ENCODE data around the gene NFS1. TPM values are rescaled to one million over a fixed set of nuclear protein-coding genes. Genes with fewer than 3 reads are reported as not detected.
"Not testable (repeated sequence)": the region's sequence is repeated elsewhere in the genome, so short reads cannot be mapped to it uniquely, and the experiment has no call there.

Gene NFS1
- polyA plus RNA-seq (38.9 to 42.4 TPM (median 39.6 TPM) in 3 replicates), polyA minus RNA-seq (16.9 to 29.3 TPM (median 27.4 TPM) in 3 replicates)
- 5.7 TPM for polyA plus RNA-seq (2011; ENCODE audit: low read depth)
- 44.6 and 44.8 TPM in 2 replicates for polyA plus RNA-seq (2011; cell fraction: cytosol; rRNA removed)
- 46.2 and 61.7 TPM in 2 replicates for polyA plus RNA-seq (2011; cell fraction: nucleus; rRNA removed)
- polyA plus RNA-seq (2012; ENCODE audit: low replicate concordance), result 19.7 and 25.5 TPM in 2 replicates
- 17.6 TPM for polyA minus RNA-seq (2011; cell fraction: cytosol; rRNA and poly(A)+ RNA removed)
- polyA minus RNA-seq (2011; cell fraction: nucleus; rRNA and poly(A)+ RNA removed), result 17.2 and 25.4 TPM in 2 replicates

DNA sequence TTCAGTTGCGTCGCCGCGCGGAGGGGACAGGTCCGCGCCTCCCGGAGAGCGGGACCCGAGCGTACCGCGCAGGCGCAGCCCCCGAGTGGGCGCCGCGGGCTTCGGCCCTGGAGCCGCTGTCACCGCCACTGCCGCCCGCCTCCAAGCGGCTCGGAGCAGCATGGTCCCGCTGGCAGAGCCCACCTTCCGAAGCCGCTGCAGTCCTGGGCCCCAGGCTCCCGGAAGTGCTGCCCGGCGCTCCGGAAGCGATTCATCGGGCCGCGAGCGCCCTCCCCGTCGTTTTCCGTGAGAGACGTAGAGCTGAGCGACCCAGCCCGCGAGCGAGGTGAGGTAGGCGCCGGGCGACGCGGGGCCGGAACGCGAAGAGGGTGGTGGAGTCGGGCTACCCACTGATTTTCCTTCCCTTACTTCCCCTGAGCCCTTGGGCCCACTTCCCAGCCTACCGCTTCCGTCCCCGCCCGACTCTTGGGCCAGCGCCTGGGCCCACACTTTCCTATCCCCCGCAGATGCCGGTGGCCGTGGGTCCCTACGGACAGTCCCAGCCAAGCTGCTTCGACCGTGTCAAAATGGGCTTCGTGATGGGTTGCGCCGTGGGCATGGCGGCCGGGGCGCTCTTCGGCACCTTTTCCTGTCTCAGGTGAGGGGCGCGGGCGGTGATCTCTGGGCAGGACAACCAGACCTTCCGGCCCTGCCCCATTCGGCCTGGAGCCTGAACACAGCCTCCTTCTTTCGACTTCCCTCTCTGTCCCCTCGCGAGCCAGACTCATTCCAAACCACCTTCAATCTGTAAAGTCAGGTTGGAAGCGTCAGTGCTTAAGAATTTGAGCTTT is at the start of gene NFS1, which contains the start of gene ROMO1:
Gene NFS1 (minus strand): TSS at position 226 of the 830 bp plus-strand sequence. CDS start 64 bp downstream, at position 162.
Gene ROMO1 (plus strand): TSS at position 279 of the 830 bp plus-strand sequence. CDS start 228 bp downstream, at position 507.
- peak within 1 kb of the TSS; percentile 84 for H2AFZ ChIP-seq (ENCODE audit: control insufficient read depth, low read length)
- dilution Hi-C loops (cut with MboI; ENCODE audit: extremely low pct_ligation_motif_present, low sequenced_read_pairs), result no loop called here
- H4K20me1 ChIP-seq (ENCODE audit: control insufficient read depth, extremely low read depth, insufficient read depth, low read length), result peaks cover 3% of the 10 kb centered on the region
- peak within 1 kb of the TSS; percentile 98 for H3K9ac ChIP-seq (ENCODE audit: control insufficient read depth, extremely low read depth, insufficient read depth, low read length)
- H3K36me3 ChIP-seq (ENCODE audit: control insufficient read depth in 2 of 2, extremely low read depth in 1 of 2, insufficient read depth in 2 of 2, low read length in 2 of 2), result peaks cover 13 to 14% of the 10 kb centered on the region in 2 experiments
- H3K4me1 ChIP-seq (ENCODE audit: control insufficient read depth, extremely low read depth, insufficient read depth, low read length), result peaks cover 17% of the 10 kb centered on the region
- FAIRE-seq (no peak), DNase-seq (ENCODE audit: low read depth, low spot score) (no peak)
- TF ChIP-seq, protein P1, sequence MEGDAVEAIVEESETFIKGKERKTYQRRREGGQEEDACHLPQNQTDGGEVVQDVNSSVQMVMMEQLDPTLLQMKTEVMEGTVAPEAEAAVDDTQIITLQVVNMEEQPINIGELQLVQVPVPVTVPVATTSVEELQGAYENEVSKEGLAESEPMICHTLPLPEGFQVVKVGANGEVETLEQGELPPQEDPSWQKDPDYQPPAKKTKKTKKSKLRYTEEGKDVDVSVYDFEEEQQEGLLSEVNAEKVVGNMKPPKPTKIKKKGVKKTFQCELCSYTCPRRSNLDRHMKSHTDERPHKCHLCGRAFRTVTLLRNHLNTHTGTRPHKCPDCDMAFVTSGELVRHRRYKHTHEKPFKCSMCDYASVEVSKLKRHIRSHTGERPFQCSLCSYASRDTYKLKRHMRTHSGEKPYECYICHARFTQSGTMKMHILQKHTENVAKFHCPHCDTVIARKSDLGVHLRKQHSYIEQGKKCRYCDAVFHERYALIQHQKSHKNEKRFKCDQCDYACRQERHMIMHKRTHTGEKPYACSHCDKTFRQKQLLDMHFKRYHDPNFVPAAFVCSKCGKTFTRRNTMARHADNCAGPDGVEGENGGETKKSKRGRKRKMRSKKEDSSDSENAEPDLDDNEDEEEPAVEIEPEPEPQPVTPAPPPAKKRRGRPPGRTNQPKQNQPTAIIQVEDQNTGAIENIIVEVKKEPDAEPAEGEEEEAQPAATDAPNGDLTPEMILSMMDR (optimal IDR thresholded peaks at IDR 0.05 in 1 of 3, IDR thresholded peaks at IDR 0.05 in 1 of 3, conservative IDR thresholded peaks at IDR 0.05 in 1 of 3; ENCODE audit: extremely low read depth in 1 of 3, insufficient read depth in 2 of 3, low read length in 3 of 3), result peak in 2 of 3 experiments; percentile 7 to 50
- TF ChIP-seq EZH2 (IDR thresholded peaks at IDR 0.05; ENCODE audit: low read length), result no peak
- H3K4me3 ChIP-seq (ENCODE audit: control insufficient read depth in 2 of 3, extremely low read depth in 1 of 3, insufficient read depth in 2 of 3, low read depth in 1 of 3, low read length in 3 of 3), result peak within 1 kb of the TSS; percentile 78 to 90 (median 84)
- no peaks in the 10 kb centered on the region for H3K9me3 ChIP-seq (ENCODE audit: control insufficient read depth, low read depth, low read length)
- H3K4me2 ChIP-seq (ENCODE audit: control insufficient read depth, extremely low read depth, insufficient read depth, low read depth, low read length), result peak within 1 kb of the TSS; percentile 100
- peak within 1 kb of the TSS; percentile 88 for H3K27ac ChIP-seq (ENCODE audit: control insufficient read depth, insufficient read depth, low read length)
- no peaks in the 10 kb centered on the region for H3K27me3 ChIP-seq (ENCODE audit: control insufficient read depth, extremely low read depth, insufficient read depth, low read length)
- H3K79me2 ChIP-seq (ENCODE audit: control insufficient read depth, insufficient read depth, low read length), result peaks cover 33% of the 10 kb centered on the region
- no peaks in the 10 kb centered on the region for H3K9me1 ChIP-seq (ENCODE audit: control insufficient read depth, extremely low read depth, insufficient read depth, low read length)

DNA sequence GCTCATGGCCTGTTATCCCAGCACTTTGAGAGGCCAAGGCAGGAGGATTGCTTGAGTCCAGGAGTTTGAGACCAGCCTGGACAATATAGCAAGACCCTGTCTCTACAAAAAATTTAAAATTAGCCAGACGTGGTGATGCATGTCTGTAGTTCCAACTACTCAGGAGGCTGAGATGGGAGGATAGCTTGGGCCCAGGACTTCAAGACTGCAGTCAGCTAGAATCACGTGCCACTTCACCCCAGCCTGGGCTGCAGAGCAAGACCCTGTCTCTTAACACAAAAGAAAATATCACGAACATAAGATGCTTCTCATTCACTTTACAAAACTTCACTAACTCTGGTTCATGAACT is 45.3 kb upstream of the NFS1 start:
- H3K27me3 ChIP-seq (ENCODE audit: control insufficient read depth, extremely low read depth, insufficient read depth, low read length); H3K36me3 ChIP-seq (ENCODE audit: control insufficient read depth in 2 of 2, extremely low read depth in 1 of 2, insufficient read depth in 2 of 2, low read length in 2 of 2); H3K4me2 ChIP-seq (ENCODE audit: control insufficient read depth, extremely low read depth, insufficient read depth, low read depth, low read length); H4K20me1 ChIP-seq (ENCODE audit: control insufficient read depth, extremely low read depth, insufficient read depth, low read length); dilution Hi-C loops (cut with MboI; ENCODE audit: extremely low pct_ligation_motif_present, low sequenced_read_pairs); H3K4me3 ChIP-seq (ENCODE audit: control insufficient read depth in 2 of 3, extremely low read depth in 1 of 3, insufficient read depth in 2 of 3, low read depth in 1 of 3, low read length in 3 of 3); FAIRE-seq; H3K27ac ChIP-seq (ENCODE audit: control insufficient read depth, insufficient read depth, low read length); DNase-seq (ENCODE audit: low read depth, low spot score); H3K9me1 ChIP-seq (ENCODE audit: control insufficient read depth, extremely low read depth, insufficient read depth, low read length); H3K9me3 ChIP-seq (ENCODE audit: control insufficient read depth, low read depth, low read length); H3K9ac ChIP-seq (ENCODE audit: control insufficient read depth, extremely low read depth, insufficient read depth, low read length); H2AFZ ChIP-seq (ENCODE audit: control insufficient read depth, low read length): not testable (repeated sequence)
- Histone ChIP-seq H3K79me2 (ENCODE audit: control insufficient read depth, insufficient read depth, low read length) (peaks cover 27% of the 10 kb centered on the region), H3K4me1 (ENCODE audit: control insufficient read depth, extremely low read depth, insufficient read depth, low read length) (peaks cover 25% of the 10 kb centered on the region)

Measured in keratinocyte (primary cell).